H7 (cell line): ENCODE measurements around the gene C20orf141. TPM values are rescaled to one million over a fixed set of nuclear protein-coding genes. Genes with fewer than 3 reads are reported as not detected.
A peak's percentile ranks its signal among the peaks of the same experiment; 100 is the strongest.
"Not testable (repeated sequence)": the region's sequence is repeated elsewhere in the genome, so short reads cannot be mapped to it uniquely, and the experiment has no call there.

Source experiments
- DNase-seq: peaks from one replicate; pipeline ENCODE4 v3.0.0; 2012
- H3K27me3 ChIP-seq: 2 replicates; pipeline ENCODE4 v1.6.0; 2011; ENCODE audit warnings: mild to moderate bottlenecking, low read length; ENCODE audit not compliant: control insufficient read depth, insufficient read depth
- H3K36me3 ChIP-seq: replicated peaks from 2 replicates; pipeline ENCODE4 v1.5.1; 2011; ENCODE audit warnings: low read length; ENCODE audit not compliant: control insufficient read depth, insufficient read depth
- H3K4me3 ChIP-seq: 2 replicates; pipeline ENCODE4 v1.5.1; 2011; ENCODE audit warnings: low read depth, mild to moderate bottlenecking, control low read depth, low read length, moderate library complexity; ENCODE audit not compliant: insufficient read depth
- total RNA-seq: library from RNA; depleted of rRNA; stranded (reverse); fragments of >200 nt; shearing (Covaris generic); gene quantifications from 2 replicates; pipeline ENCODE4 v1.2.3, GENCODE V29; 2014; rRNA removed

The C20orf141 gene, protein sequence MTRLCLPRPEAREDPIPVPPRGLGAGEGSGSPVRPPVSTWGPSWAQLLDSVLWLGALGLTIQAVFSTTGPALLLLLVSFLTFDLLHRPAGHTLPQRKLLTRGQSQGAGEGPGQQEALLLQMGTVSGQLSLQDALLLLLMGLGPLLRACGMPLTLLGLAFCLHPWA
- not detected in 2 replicates for total RNA-seq

DNA sequence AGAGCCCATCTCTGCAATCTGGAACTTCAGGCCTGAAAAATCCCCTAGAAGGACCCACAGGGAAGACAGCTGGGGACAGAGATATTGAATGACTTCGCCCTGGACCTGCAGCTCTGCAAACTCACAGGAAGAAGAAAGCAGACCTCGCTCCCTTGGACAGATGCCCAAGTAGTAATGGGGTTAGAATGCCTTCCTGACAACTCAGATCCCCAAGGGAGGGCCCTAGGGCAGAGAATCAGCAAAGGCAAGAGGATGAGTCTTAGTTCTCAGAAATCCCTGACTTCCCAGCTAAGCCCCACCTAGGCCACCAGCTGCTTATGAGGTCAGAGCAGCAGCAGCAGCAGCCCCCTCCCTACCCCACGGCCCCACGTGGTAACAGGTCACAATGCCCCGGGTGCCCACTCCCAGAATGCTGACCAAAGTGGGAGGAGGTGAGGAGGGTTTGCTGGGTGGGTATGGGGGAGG, at the start of gene C20orf141:
Gene C20orf141 (plus strand): TSS at position 401 of the 465 bp plus-strand sequence. CDS start 198 bp downstream, outside the sequence.
- peaks cover 6% of the 10 kb centered on the region for H3K27me3 ChIP-seq
- H3K4me3 ChIP-seq, result no peak within 1 kb of the TSS
- peak; percentile 33 for DNase-seq
- H3K36me3 ChIP-seq, result no peaks in the 10 kb centered on the region

DNA sequence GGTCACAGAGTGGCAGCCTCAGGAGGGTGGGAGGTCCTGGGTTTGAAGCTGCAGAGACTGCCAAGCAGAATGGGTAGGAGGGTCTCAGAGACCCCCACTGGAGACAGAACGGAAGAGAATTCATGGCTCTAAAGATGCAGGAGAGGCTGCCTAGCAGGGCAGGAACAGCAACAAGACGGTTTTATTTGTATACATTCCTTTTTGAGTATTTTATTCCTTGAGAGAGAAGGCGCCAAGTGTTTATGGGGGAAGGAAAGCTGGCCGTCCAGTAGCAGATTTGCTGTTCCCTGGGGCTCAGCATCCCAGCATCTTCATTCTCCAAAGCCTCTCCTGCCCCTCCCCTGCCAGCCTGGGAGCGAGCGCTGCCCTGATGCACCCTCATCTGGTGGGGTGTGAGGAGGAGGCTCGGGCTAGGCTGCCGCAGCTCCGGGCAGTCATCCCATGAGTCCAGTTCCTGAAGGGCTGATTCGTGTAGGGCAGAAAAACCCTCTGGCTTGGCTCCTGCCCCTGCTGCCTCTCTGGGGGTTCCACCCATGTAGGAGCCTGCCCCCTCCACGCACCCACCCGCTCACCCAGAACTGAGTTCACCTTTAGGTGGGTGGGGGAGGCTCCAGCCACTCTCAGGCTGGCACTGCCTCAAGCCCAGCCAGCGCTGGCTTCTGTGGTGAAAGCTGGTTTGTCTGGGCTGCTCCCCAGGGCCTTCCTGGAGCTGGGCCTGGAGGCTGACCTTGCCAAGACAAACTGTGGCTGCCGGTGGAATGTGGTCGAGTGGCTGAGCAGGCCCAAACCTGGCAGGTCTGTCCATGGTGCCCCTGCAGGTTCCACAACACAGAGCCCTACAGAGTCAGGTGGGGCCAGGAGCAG, 46.8 kb upstream of the C20orf141 start:
- peak; percentile 47 for DNase-seq
- H3K36me3 ChIP-seq, result no peaks in the 10 kb centered on the region
- H3K27me3 ChIP-seq, result no peaks in the 10 kb centered on the region; the same call in none of the 2 replicates
- H3K4me3 ChIP-seq, result no peak overlapping the region

DNA sequence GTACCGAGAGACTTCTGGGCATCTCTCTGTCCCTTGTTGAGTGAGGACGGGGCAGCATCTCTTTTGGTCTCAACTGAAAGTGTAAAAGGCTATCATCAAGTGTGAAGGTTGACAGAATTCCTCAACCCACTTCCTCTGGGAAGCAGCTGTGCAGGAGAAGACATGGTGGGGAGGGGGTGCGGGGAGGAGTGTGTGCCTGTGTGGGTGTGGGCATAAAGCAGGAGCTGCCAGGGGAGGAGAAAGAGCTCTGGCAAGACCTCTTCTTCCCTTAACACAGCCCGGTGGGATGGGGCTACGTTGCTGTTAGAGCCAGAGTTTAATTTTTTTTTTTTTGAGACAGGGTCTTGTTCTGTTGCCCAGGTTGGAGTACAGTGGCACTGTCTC, 46.2 kb upstream of the C20orf141 start:
- Histone ChIP-seq H3K4me3 (no peak overlapping the region), H3K36me3 (no peaks in the 10 kb centered on the region), H3K27me3 (no peaks in the 10 kb centered on the region; the same call in none of the 2 replicates)
- DNase-seq, result no peak

DNA sequence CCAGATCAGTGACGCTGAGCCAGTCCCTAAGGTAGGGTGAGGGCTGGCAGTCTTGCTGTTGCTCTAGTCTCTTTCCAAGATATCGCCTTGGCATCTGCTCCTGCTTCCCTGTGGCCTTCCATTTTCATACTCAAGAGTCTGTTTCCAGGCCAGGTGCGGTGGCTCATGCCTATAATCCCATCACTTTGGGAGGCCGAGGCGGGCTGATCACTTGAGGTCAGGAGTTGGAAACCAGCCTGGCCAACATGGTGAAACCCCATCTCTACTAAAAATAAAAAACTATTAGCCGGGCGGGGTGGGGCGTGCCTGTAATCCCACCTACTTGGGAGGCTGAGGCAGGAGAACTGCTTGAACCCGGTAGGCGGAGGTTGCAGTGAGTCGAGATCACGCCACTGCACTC, 44.7 kb upstream of the C20orf141 start:
- not testable (repeated sequence) for H3K36me3 ChIP-seq, H3K27me3 ChIP-seq, DNase-seq, H3K4me3 ChIP-seq

DNA sequence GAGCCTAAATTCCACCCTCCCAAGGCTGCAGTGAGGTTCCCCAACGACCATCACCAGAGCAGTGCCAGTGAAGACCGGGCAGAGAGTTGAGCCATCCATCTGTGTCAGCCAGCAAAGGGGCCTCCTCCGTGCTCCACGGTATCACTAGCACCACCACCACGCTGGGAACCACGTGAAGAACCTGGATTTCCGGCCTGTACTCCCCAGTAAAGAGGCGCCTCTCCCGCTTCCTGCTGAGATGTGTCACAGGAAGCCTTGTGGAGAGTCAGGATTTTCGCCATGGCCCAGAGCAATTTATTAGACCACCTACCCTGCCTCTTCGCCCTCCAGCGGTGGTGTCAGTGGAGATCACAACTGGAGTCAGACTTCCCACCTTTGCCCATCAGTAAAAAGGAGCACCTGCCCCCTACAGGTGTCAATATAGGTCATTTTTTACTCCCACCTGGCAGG, 43.1 kb upstream of the C20orf141 start:
- DNase-seq, result peak; percentile 60
- Histone ChIP-seq H3K27me3 (no peaks in the 10 kb centered on the region; the same call in none of the 2 replicates), H3K4me3 (no peak overlapping the region), H3K36me3 (no peaks in the 10 kb centered on the region)

DNA sequence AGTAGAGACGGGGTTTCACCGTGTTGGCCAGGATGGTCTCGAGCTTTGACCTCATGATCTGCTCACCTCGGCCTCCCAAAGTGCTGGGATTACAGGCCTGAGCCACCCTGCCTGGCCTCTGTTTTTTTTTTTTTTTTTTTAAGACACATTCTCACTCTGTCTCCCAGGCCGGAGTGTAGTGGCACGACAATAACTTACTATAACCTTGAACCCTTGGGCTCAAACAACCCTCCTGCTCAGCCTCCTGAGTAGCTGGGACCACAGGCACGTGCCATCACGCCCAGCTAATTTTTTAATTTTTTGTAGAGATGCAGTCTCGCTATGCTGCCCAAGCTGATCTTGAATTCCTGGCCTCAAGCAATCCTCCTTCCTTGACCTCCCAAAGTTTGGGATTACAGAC, 41.0 kb upstream of the C20orf141 start:
- no peaks in the 10 kb centered on the region for H3K36me3 ChIP-seq
- H3K27me3 ChIP-seq, result no peaks in the 10 kb centered on the region; the same call in none of the 2 replicates
- H3K4me3 ChIP-seq, result no peak overlapping the region
- DNase-seq, result no peak

DNA sequence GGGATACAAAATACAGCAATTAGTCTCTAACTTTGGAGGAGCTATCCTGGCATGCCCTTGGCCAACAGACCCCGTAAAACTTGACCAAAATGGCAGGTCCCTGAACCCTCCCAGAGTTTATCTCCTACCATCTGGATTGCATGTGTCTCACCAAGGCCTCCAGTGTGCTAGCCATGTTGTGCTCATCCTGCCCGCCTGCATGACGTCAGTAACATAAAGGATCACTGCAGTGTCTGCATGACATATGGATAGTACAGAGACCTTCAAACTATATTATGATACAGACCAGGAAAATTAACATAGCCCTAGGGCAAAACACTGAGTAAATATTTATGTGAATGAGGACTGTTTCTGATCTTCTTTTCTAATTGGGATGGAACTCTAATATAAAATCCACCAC, 39.6 kb upstream of the C20orf141 start:
- no peaks in the 10 kb centered on the region for H3K36me3 ChIP-seq
- DNase-seq, result no peak
- H3K27me3 ChIP-seq, result no peaks in the 10 kb centered on the region; the same call in 1 of the 2 replicates
- no peak overlapping the region for H3K4me3 ChIP-seq

DNA sequence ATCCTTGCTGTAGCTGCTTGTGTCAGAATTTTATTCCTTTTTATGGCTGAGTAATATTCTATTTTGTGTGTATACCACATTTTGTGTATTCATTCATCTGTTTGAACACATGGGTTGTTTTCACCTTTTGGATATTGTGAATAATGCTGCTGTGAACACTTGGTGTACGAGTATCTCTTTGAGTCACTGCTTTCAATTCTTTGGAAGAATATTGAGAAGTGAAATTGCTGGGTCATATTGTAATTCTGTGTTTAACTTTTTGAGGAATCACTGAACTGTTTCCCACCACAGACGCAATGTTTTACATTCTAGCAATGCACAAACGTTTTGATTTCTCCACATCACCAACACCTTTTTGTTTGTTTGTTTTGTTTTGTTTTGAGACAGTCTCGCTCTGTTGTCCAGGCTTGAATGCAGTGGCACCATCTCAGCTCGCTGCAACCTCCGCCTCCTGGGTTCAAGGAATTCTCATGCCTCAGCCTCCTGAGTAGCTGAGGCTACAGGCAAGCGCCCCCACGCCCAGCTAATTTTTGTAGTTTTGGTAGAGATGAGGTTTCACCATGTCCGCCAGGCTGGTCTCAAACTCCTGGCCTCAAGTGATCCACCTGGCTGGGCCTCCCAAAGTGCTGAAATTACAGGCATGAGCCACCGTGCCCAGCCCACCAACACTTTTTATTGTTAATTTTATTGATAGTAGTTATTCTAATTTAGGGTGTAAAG, 36.0 kb upstream of the C20orf141 start:
- Histone ChIP-seq H3K36me3 (no peaks in the 10 kb centered on the region), H3K27me3 (no peaks in the 10 kb centered on the region), H3K4me3 (no peak overlapping the region)
- DNase-seq, result no peak

DNA sequence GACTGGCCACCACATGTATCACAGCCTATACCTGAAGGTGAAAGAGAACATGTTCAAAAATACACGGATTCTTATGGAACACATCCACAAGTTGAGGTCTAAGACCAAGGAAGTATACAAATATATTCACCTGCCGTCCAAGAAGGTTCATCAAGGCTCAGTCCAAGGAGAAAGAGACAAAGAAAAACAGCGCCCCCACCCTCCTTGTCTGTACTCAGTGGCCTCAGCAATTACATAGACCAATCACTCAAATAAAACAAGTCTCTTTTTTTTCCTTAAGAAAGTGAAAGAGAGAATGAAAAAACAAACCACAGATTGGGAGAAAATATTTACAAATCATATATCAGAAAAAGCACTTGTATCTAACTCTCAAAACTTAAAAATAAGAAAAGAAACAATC, 33.8 kb upstream of the C20orf141 start:
- Histone ChIP-seq H3K36me3 (no peaks in the 10 kb centered on the region), H3K27me3 (no peaks in the 10 kb centered on the region), H3K4me3 (no peak overlapping the region)
- peak; percentile 60 for DNase-seq

DNA sequence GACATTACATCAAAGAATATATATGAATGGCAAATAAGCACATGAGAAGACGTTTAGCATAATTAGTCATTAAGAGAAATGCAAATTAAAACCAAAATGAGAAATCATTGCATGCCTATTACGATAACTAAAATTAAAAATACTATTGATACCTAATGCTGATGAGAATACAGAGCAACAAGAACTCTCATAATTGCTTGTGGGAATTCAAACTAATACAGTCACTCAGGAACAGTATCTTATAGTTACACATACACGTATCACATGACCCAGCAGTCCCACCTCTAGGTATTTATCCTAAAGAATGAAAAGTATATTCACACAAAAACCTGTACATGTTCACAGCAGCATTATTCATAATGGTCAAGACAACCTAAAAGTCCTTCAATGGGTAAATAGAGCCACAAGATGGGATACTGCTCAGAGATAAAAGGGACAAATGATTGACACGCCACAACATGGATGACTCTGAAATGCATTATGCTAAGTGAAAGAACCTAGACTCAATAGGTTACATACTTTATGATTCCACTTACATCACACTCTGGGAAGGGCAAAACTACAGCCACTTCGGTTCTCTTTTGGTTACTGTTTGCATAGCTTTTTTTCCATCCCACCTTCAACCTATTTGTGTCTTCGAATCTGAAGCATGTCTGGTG, 30.8 kb upstream of the C20orf141 start:
- Histone ChIP-seq H3K4me3 (no peak overlapping the region), H3K27me3 (no peaks in the 10 kb centered on the region), H3K36me3 (no peaks in the 10 kb centered on the region)
- DNase-seq, result no peak

DNA sequence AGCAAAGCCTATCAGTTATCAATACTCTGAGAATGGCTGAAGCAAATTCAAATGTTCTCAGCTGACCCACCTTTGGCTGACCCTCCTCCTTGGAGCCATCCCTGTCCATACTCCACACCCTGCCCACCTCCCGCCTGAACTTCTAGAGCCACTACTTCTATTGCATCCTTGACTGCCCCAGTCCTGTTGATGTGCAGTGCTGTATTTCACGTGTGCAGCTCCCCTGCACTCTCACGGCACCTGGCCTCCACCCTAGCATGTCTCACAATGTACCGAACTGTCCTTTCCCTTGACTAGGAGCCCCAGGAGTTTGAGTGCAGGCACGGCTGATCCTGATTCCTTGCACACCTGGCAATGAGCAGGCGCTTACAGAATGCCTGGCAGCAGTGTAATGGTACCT, 21.3 kb upstream of the C20orf141 start:
- DNase-seq, result no peak
- no peak overlapping the region for H3K4me3 ChIP-seq
- no peaks in the 10 kb centered on the region for H3K27me3 ChIP-seq
- peaks cover 6% of the 10 kb centered on the region for H3K36me3 ChIP-seq

DNA sequence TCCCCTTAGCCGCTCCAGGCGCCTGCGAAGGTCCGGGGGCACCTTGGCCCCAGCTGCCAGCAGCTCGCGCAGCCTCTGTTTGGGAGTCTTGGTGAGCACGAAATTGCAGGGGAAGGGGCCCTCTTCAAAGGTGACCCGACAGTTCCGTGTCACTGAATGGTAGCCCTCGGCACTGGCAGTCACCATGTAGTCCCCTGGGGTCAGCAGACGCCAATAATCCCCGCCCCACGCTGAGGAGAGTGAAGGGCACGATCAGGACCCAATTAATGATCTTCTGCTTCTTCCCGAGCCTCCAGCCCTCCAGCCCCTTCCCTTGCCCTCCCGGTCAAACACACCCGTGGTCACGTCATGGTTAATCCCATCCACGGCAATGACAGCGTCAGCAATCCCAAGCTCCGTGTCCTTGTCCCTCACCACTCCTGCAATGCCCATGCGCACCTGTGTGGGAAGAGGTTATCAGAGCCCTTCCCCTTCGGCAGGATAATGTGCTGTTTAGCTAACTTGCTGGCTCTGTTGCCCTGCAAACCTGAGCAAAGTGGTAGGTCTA, 20.5 kb upstream of the C20orf141 start:
- peaks cover 6% of the 10 kb centered on the region for H3K36me3 ChIP-seq
- H3K27me3 ChIP-seq, result no peaks in the 10 kb centered on the region
- no peak overlapping the region for H3K4me3 ChIP-seq
- DNase-seq, result no peak

DNA sequence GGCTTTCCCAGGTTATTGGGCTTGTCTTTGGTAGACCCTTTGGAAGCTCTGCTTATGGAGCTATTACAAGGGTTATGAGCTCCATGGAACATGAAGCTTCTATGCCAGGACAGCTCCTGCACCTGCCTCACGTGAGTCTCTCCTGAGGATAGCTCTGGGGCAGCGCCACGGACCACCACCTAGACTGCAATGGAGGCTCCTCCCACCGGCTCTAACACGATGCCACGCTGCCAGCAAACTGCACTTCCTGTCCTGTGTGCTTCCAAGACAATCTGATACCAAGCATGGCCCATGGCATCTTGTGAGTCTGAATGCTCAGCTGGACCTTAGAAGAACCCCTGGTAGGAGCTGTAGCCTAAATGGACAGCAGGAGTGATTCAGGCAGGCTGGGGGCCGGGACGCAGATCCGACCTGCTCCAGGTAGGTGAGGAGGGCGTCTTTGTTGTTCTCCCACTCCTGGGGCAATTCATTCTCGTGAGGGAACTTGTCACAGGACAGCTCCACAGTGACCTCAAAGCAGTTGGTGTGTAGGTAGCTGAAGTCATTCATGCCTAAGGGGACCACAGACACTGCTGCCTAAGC, 19.8 kb upstream of the C20orf141 start:
- Histone ChIP-seq H3K4me3 (no peak overlapping the region), H3K36me3 (peaks cover 6% of the 10 kb centered on the region), H3K27me3 (peaks cover 2% of the 10 kb centered on the region; the same call in 1 of the 2 replicates)
- DNase-seq, result no peak
